SU-DHL-6 (cell line): ENCODE results near the gene TRPM2.

ENCODE experiments used
- CTCF ChIP-seq: fragments of 200-600 bp; sonication (generic); IDR thresholded peaks from one replicate; pipeline ENCODE4 v1.5.1; 2017; ENCODE audit warnings: antibody characterized with exemption, mild to moderate bottlenecking, low read length, moderate library complexity; ENCODE audit not compliant: insufficient read depth, poor library complexity, severe bottlenecking
- EZH2phosphoT487 ChIP-seq: fragments of 200-600 bp; sonication (generic), shearing (Covaris generic); conservative IDR thresholded peaks from 2 replicates; pipeline ENCODE4 v1.6.1; 2018; ENCODE audit warnings: mild to moderate bottlenecking, antibody characterized with exemption, low read length, moderate library complexity, mixed read lengths

- TF ChIP-seq CTCF (no peak), EZH2phosphoT487 (no peak)
Observed at GRCh38 chr21:44350773-44351481, 2.5 kb upstream of the TRPM2 start.
